ENCODE data around the gene ZDHHC13.

Gene ZDHHC13

GRCh38 chr11:19084661-19085315, 32.2 kb upstream of the ZDHHC13 start:
- TF ChIP-seq CTCF (IDR thresholded peaks at IDR 0.05; ENCODE audit: unreplicated experiment in 3 of 3) = no peak
- Mint-ChIP-seq H3K36me3 (ENCODE audit: low read depth) (no peaks in the 10 kb centered on the region), H3K4me3 (no peak overlapping the region), H3K27me3 (ENCODE audit: low read depth) (peaks cover 9% of the 10 kb centered on the region), H3K9me3 (no peaks in the 10 kb centered on the region), H3K27ac (no peak overlapping the region), H3K4me1 (no peaks in the 10 kb centered on the region)

- Mint-ChIP-seq H3K9me3 (no peaks in the 10 kb centered on the region), H3K4me1 (no peaks in the 10 kb centered on the region), H3K36me3 (ENCODE audit: low read depth) (no peaks in the 10 kb centered on the region), H3K27ac (no peak overlapping the region), H3K27me3 (ENCODE audit: low read depth) (peaks cover 8% of the 10 kb centered on the region), H3K4me3 (no peak overlapping the region)
- no peak for TF ChIP-seq CTCF (IDR thresholded peaks at IDR 0.05; ENCODE audit: unreplicated experiment in 3 of 3)
Measured at GRCh38 chr11:19087658-19088057, 29.3 kb upstream of the ZDHHC13 start.

- no peak overlapping the region for H3K4me3 Mint-ChIP-seq
- H3K9me3 Mint-ChIP-seq = no peaks in the 10 kb centered on the region
- no peak overlapping the region for H3K27ac Mint-ChIP-seq
- TF ChIP-seq CTCF (IDR thresholded peaks at IDR 0.05; ENCODE audit: unreplicated experiment in 3 of 3) = no peak
- H3K27me3 Mint-ChIP-seq (ENCODE audit: low read depth) = peaks cover 12% of the 10 kb centered on the region
- H3K36me3 Mint-ChIP-seq (ENCODE audit: low read depth) = no peaks in the 10 kb centered on the region
- H3K4me1 Mint-ChIP-seq = no peaks in the 10 kb centered on the region
Measured at GRCh38 chr11:19088791-19089190, 28.2 kb upstream of the ZDHHC13 start.

GRCh38 chr11:19089421-19089820, 27.5 kb upstream of the ZDHHC13 start:
- Mint-ChIP-seq H3K27me3 (ENCODE audit: low read depth) (peaks cover 16% of the 10 kb centered on the region), H3K4me3 (no peak overlapping the region), H3K36me3 (ENCODE audit: low read depth) (no peaks in the 10 kb centered on the region), H3K4me1 (no peaks in the 10 kb centered on the region), H3K27ac (no peak overlapping the region), H3K9me3 (no peaks in the 10 kb centered on the region)
- TF ChIP-seq CTCF (IDR thresholded peaks at IDR 0.05; ENCODE audit: unreplicated experiment in 3 of 3) = no peak

- H3K4me3 Mint-ChIP-seq = no peak overlapping the region
- no peaks in the 10 kb centered on the region for H3K9me3 Mint-ChIP-seq
- no peaks in the 10 kb centered on the region for H3K4me1 Mint-ChIP-seq
- peaks cover 23% of the 10 kb centered on the region for H3K27me3 Mint-ChIP-seq (ENCODE audit: low read depth)
- no peak overlapping the region for H3K27ac Mint-ChIP-seq
- H3K36me3 Mint-ChIP-seq (ENCODE audit: low read depth) = no peaks in the 10 kb centered on the region
- TF ChIP-seq CTCF (IDR thresholded peaks at IDR 0.05; ENCODE audit: unreplicated experiment in 3 of 3) = no peak
Measured at GRCh38 chr11:19091366-19091765, 25.6 kb upstream of the ZDHHC13 start.

- H3K36me3 Mint-ChIP-seq (ENCODE audit: low read depth) = no peaks in the 10 kb centered on the region
- H3K27me3 Mint-ChIP-seq (ENCODE audit: low read depth) = peaks cover 23% of the 10 kb centered on the region
- H3K9me3 Mint-ChIP-seq = no peaks in the 10 kb centered on the region
- no peaks in the 10 kb centered on the region for H3K4me1 Mint-ChIP-seq
- H3K27ac Mint-ChIP-seq = no peak overlapping the region
- no peak overlapping the region for H3K4me3 Mint-ChIP-seq
- no peak for TF ChIP-seq CTCF (IDR thresholded peaks at IDR 0.05; ENCODE audit: unreplicated experiment in 3 of 3)
Measured at GRCh38 chr11:19092342-19092741, 24.6 kb upstream of the ZDHHC13 start.
